A549 (cell line): Measurements from ENCODE around the gene ANAPC15.

Source experiments
- CTCF ChIP-seq: fragments of >200 bp; sonication (Bioruptor Twin); formaldehyde crosslinking; IDR thresholded peaks from 3 replicates; pipeline ENCODE4 v1.5.1; 2016
- HDAC2 ChIP-seq: fragments of 200-600 bp; sonication (generic); IDR thresholded peaks from 2 replicates; pipeline ENCODE4 v1.6.1; 2016
- KDM1A ChIP-seq: fragments of 200-600 bp; sonication (generic); IDR thresholded peaks from 2 replicates; pipeline ENCODE4 v1.6.1; 2016; ENCODE audit warnings: low read depth, mild to moderate bottlenecking
- KDM5A ChIP-seq: fragments of 200-600 bp; sonication (generic); IDR thresholded peaks from 2 replicates; pipeline ENCODE4 v1.6.1; 2016; ENCODE audit warnings: antibody characterized with exemption, mild to moderate bottlenecking
- MAX ChIP-seq: IDR thresholded peaks from 2 replicates; pipeline ENCODE4 v1.6.1; 2012
- MYC ChIP-seq: IDR thresholded peaks from 2 replicates; pipeline ENCODE4 v1.6.1; 2012; ENCODE audit warnings: mild to moderate bottlenecking, inconsistent platforms, low read length, improper control_type of control experiment, borderline replicate concordance
- POLR2A ChIP-seq: IDR thresholded peaks from 2 replicates; pipeline ENCODE4 v1.6.1; 2012; ENCODE audit warnings: mild to moderate bottlenecking, low read length
- RAD21 ChIP-seq, 2 experiments: fragments of >200 bp in 1 of 2; sonication (Bioruptor Twin) in 1 of 2; formaldehyde crosslinking in 1 of 2; IDR thresholded peaks in 1 of 2; conservative IDR thresholded peaks in 1 of 2; 2 replicates in 1 of 2; 3 replicates in 1 of 2; pipeline ENCODE4 v1.6.1; 2012 to 2018; ENCODE audit warnings: inconsistent platforms in 1 of 2
- ZFP36 ChIP-seq: fragments of 450-650 bp; IDR thresholded peaks from 2 replicates; pipeline ENCODE4 v1.6.1; 2014; ENCODE audit warnings: borderline replicate concordance; ENCODE audit not compliant: partially characterized antibody

- no peak for TF ChIP-seq POLR2A
- no peak for TF ChIP-seq MYC
- TF ChIP-seq RAD21 (conservative IDR thresholded peaks at IDR 0.05 in 1 of 2, IDR thresholded peaks at IDR 0.05 in 1 of 2): no peak
- TF ChIP-seq CTCF: no peak
- TF ChIP-seq HDAC2: no peak
- TF ChIP-seq ZFP36: no peak
- no peak for TF ChIP-seq KDM1A
- no peak for TF ChIP-seq MAX
- no peak for TF ChIP-seq KDM5A
These were observed 11.6 kb upstream of the ANAPC15 start for GRCh38 chr11:72124046-72124445.
